NB4 (cell line): Measurements from ENCODE around the gene PCSK2.

Source experiments
- CTCF ChIP-seq: IDR thresholded peaks from one replicate; pipeline ENCODE4 v1.5.1; 2012; ENCODE audit warnings: low read depth, low read length
- MYC ChIP-seq: IDR thresholded peaks from 2 replicates; pipeline ENCODE4 v1.6.1; 2011; ENCODE audit warnings: low read depth, low read length
- POLR2A ChIP-seq: IDR thresholded peaks from 2 replicates; pipeline ENCODE4 v1.6.1; 2011; ENCODE audit warnings: mild to moderate bottlenecking; ENCODE audit not compliant: insufficient read length; ENCODE audit errors: extremely low read depth

GRCh38 chr20:17507531-17507930, 280.7 kb downstream of the PCSK2 start:
- TF ChIP-seq CTCF, result no peak
- TF ChIP-seq POLR2A, result no peak
- TF ChIP-seq MYC, result no peak
